VCaP (cell line): ENCODE results near the gene EFCAB6.

Experiments used
- H3K27ac ChIP-seq: fragments of 450-650 bp; 2 replicates; pipeline ENCODE4 v1.5.1; 2017
- TF ChIP-seq, protein P1 (sequence below): fragments of 450-650 bp; conservative IDR thresholded peaks from 2 replicates; pipeline ENCODE4 v1.5.1; 2017; ENCODE audit warnings: mild to moderate bottlenecking, moderate library complexity

EFCAB6 gene

DNA sequence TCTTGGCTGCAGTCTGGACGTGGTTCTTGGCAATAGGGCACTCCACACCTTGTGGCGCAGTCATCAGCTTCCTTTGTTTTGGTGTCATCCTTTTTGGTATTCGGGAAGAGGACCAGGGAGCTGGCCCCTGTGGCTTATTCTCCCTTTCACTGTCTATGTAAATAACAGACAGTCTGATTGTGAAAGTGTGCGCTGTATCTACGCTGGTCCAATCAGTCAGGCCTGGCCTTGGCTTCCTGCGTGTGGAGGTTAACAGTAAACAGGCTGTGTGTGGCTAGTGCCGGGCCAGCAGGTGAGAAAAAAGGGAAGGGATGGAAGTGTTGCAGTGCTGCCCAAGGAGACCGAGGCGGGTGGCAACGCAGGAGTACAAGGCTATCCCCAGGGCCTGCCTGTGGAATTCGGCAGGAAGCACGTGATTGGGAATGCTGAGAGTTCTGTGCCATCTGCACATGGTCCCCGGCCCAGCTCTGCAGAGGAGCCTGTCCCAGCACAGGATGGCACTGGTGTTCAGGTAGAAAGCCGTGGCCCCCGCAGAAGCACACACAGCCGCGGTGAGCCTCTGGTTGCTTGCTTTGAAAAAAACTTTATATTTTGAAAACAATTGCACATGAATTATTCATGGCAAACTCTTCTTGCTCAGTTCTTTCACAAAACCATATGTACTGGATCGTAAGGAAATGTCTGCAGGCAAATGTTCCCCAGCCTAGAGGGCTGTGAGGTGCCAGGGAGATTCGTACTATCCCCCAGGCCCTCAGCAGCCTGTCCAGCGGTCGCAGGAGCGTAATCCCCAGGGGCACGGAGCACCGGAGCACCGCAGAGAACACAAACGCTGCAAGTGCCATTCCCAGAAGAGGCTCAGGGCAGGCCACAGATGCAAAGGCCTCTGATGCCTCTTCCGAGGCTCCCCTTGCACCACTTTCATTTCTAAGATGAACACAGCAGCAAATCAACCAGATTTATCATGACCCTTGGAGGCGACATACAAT, 174.5 kb downstream of the EFCAB6 start:
- TF ChIP-seq, protein P1, sequence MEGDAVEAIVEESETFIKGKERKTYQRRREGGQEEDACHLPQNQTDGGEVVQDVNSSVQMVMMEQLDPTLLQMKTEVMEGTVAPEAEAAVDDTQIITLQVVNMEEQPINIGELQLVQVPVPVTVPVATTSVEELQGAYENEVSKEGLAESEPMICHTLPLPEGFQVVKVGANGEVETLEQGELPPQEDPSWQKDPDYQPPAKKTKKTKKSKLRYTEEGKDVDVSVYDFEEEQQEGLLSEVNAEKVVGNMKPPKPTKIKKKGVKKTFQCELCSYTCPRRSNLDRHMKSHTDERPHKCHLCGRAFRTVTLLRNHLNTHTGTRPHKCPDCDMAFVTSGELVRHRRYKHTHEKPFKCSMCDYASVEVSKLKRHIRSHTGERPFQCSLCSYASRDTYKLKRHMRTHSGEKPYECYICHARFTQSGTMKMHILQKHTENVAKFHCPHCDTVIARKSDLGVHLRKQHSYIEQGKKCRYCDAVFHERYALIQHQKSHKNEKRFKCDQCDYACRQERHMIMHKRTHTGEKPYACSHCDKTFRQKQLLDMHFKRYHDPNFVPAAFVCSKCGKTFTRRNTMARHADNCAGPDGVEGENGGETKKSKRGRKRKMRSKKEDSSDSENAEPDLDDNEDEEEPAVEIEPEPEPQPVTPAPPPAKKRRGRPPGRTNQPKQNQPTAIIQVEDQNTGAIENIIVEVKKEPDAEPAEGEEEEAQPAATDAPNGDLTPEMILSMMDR, result no peak
- no peak overlapping the region for H3K27ac ChIP-seq

DNA sequence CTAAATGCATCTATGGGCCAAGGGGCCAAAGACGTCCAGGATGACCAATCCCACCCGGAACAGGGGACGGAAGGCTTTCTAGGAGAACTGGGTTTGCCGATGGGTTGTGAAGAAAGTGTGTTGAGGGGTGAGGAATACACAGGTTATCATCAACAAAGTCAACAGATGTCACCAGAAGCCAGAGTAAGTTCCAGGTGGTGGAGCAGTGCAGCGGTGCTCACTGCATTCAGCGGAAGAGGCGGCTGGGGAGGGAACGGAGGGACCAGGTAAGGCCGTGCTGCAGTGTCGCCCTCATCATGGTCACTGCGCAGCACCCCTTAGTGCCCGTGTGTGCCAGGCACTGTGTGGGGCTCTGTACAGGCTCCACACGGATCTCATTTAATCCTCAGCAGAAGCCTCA, 176.0 kb downstream of the EFCAB6 start:
- TF ChIP-seq, protein P1, result no peak

GRCh38 chr22:43635101-43635500, 177.0 kb downstream of the EFCAB6 start:
- TF ChIP-seq, protein P1, result no peak

More for the DNA sequence above, 176.0 kb downstream of the EFCAB6 start:
- no peak overlapping the region for H3K27ac ChIP-seq

DNA sequence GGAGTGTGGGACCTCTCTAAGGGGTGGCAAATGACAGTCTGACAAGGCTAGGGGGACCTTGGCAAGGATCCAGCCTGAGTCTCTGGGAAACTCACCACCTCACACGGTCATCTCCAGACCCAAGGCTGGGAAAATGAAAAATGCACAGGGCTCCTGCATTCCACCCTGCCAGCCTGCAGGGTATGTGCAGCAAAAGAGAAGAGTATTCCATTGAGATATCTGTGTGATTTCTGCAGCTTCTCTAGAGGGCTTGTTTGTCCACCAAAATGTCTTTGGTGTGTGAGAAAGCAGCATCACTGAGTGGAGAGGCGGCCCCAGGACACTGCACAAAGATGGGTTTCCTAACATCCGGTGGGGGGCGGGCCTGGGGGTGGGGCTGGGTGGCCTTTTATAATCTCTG, 177.8 kb downstream of the EFCAB6 start:
- H3K27ac ChIP-seq, result no peak overlapping the region
- TF ChIP-seq, protein P1, result no peak

More at GRCh38 chr22:43635101-43635500, 177.0 kb downstream of the EFCAB6 start:
- no peak overlapping the region for H3K27ac ChIP-seq

DNA sequence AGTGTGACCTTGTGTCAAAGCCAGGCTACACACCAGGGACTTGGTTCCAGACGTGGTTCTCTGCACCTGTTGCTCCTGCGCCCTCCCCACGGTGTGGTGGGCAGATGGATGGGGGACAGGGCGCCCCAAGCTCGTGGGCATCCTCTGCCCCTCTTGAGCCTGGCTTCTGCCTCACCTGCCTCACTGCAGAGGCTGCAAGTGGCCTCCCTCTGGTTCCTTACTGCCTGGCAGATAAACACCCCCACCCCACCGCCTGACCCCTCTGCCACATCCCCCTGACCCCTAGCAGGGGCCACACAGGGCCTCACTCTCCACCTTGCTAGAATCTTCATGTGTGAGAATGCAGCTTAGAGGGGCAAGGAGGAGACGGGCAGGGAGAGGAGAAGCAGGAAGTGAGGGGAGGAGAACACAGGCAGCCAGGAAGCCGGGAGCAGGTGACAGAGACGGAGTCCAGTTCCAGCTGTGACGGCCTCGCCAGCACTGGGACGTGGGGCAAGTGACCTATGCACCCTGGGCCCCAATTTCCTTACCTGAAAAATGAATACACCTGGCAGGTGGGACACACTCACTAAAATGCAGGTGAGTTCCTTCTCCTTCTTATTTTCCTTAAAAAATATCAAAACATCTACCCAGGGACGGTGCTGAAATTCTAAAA, 178.3 kb downstream of the EFCAB6 start:
- no peak overlapping the region for H3K27ac ChIP-seq
- TF ChIP-seq, protein P1, result no peak

- no peak overlapping the region for H3K27ac ChIP-seq
- TF ChIP-seq, protein P1, result no peak
Observed at GRCh38 chr22:43631846-43632245, 180.3 kb downstream of the EFCAB6 start.

- TF ChIP-seq, protein P1, result no peak
- no peak overlapping the region for H3K27ac ChIP-seq
Observed at GRCh38 chr22:43631201-43631600, 180.9 kb downstream of the EFCAB6 start.
